ENCODE measurements around the gene DLK2. TPM values are rescaled to one million over a fixed set of nuclear protein-coding genes. Genes with fewer than 3 reads are reported as not detected.

DLK2 gene
- total RNA-seq, 1 donor from 2014 or later = not detected

DNA sequence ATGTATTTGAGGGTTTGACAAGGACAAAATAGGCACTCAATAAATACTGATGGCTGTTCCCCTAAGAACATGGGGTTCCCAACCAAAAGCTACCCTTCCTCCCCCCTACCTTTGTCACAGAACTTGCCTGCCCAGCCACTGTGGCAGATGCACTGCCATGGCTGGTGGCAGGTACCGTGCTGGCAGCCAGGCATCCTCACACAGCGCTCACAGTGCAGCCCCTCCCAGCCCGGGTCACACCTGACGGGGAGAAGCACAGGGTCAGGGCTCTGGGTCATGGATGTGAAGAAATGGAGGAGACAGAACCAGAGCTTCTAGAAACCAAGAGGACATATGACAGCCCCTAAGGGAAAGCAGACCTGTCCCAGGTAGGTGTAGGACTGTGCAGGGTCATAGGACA lies 2.5 kb downstream of the DLK2 start:
- Mint-ChIP-seq H3K27me3 (ENCODE audit: insufficient read depth, low read depth) (peaks cover 29% of the 10 kb centered on the region), H3K9me3 (no peaks in the 10 kb centered on the region), H3K27ac (no peak overlapping the region), H3K4me3 (no peak overlapping the region), H3K36me3 (peaks cover 1% of the 10 kb centered on the region), H3K4me1 (peaks cover 12% of the 10 kb centered on the region)
- no peak overlapping the region for H3K4me3 ChIP-seq
- no peak overlapping the region for H3K9ac ChIP-seq
- no peaks in the 10 kb centered on the region for H3K79me2 ChIP-seq (ENCODE audit: low read depth)
- TF ChIP-seq, protein P1, sequence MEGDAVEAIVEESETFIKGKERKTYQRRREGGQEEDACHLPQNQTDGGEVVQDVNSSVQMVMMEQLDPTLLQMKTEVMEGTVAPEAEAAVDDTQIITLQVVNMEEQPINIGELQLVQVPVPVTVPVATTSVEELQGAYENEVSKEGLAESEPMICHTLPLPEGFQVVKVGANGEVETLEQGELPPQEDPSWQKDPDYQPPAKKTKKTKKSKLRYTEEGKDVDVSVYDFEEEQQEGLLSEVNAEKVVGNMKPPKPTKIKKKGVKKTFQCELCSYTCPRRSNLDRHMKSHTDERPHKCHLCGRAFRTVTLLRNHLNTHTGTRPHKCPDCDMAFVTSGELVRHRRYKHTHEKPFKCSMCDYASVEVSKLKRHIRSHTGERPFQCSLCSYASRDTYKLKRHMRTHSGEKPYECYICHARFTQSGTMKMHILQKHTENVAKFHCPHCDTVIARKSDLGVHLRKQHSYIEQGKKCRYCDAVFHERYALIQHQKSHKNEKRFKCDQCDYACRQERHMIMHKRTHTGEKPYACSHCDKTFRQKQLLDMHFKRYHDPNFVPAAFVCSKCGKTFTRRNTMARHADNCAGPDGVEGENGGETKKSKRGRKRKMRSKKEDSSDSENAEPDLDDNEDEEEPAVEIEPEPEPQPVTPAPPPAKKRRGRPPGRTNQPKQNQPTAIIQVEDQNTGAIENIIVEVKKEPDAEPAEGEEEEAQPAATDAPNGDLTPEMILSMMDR (IDR thresholded peaks at IDR 0.05) = no peak
- TF ChIP-seq EZH2phosphoT487 (IDR thresholded peaks at IDR 0.05) (no peak), EZH2 (IDR thresholded peaks at IDR 0.05) (no peak)
- no peaks in the 10 kb centered on the region for H3K4me1 ChIP-seq
- H3K36me3 ChIP-seq = no peaks in the 10 kb centered on the region
- peaks cover 9% of the 10 kb centered on the region for H4K20me1 ChIP-seq (ENCODE audit: low read depth)
- peaks cover 40% of the 10 kb centered on the region for H3K27me3 ChIP-seq
- H2AFZ ChIP-seq (replicated peaks) = no peak overlapping the region
- H3K9me3 ChIP-seq (ENCODE audit: low read depth) = no peaks in the 10 kb centered on the region
- no peak overlapping the region for H3K27ac ChIP-seq
- peaks cover 29% of the 10 kb centered on the region for H3F3A ChIP-seq (ENCODE audit: low read depth)
- H3K4me2 ChIP-seq = no peak overlapping the region
- DNase-seq (ENCODE audit: low spot score) = no peak

DNA sequence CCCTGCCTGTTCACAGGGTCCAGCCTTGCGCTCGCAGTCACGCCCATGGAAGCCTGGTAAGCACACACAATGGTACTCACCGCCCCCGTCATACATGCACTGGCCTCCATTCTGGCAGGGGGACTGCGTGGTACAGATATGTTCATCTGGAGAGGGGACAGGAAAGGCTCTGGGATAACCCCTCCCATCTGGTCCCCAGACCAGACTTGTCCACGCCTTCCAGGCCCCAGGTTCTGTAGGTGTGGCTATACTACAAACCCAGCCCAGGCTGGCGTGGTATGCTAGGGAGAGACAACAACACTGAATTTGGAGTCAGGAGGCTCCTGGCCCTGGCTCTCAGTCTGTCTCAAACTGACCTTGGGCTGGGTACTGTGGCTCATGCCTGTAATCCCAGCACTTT lies 3.4 kb downstream of the DLK2 start:
- Mint-ChIP-seq H3K9me3 (no peaks in the 10 kb centered on the region), H3K27me3 (ENCODE audit: insufficient read depth, low read depth) (peaks cover 25% of the 10 kb centered on the region), H3K4me1 (peaks cover 12% of the 10 kb centered on the region), H3K36me3 (peaks cover 1% of the 10 kb centered on the region), H3K4me3 (no peak overlapping the region), H3K27ac (no peak overlapping the region)
- Histone ChIP-seq H3K27me3 (peaks cover 30% of the 10 kb centered on the region), H3K36me3 (no peaks in the 10 kb centered on the region), H2AFZ (replicated peaks) (no peak overlapping the region), H3K4me2 (no peak overlapping the region), H4K20me1 (ENCODE audit: low read depth) (peaks cover 9% of the 10 kb centered on the region), H3K9me3 (ENCODE audit: low read depth) (no peaks in the 10 kb centered on the region), H3K9ac (no peak overlapping the region), H3K4me3 (no peak overlapping the region), H3K79me2 (ENCODE audit: low read depth) (no peaks in the 10 kb centered on the region), H3K4me1 (no peaks in the 10 kb centered on the region), H3K27ac (no peak overlapping the region), H3F3A (ENCODE audit: low read depth) (peaks cover 27% of the 10 kb centered on the region)
- TF ChIP-seq EZH2 (IDR thresholded peaks at IDR 0.05) (no peak), EZH2phosphoT487 (IDR thresholded peaks at IDR 0.05) (no peak)
- TF ChIP-seq, protein P1 (IDR thresholded peaks at IDR 0.05) = no peak
- DNase-seq (ENCODE audit: low spot score) = no peak

- peaks cover 1% of the 10 kb centered on the region for H3K36me3 Mint-ChIP-seq
- H3K9ac ChIP-seq = no peak overlapping the region
- no peak for DNase-seq (ENCODE audit: low spot score)
These were observed 4.0 kb downstream of the DLK2 start for GRCh38 chr6:43451348-43451747.

More at GRCh38 chr6:43451348-43451747, 4.0 kb downstream of the DLK2 start:
- no peak for TF ChIP-seq EZH2phosphoT487 (IDR thresholded peaks at IDR 0.05)
- TF ChIP-seq, protein P1 (IDR thresholded peaks at IDR 0.05) = no peak
- no peak for TF ChIP-seq EZH2 (IDR thresholded peaks at IDR 0.05)
- H3K4me1 Mint-ChIP-seq = peaks cover 8% of the 10 kb centered on the region
- peaks cover 25% of the 10 kb centered on the region for H3K27me3 ChIP-seq
- H3K79me2 ChIP-seq (ENCODE audit: low read depth) = no peaks in the 10 kb centered on the region
- no peak overlapping the region for H3K4me2 ChIP-seq
- H3K4me3 ChIP-seq = no peak overlapping the region
- no peak overlapping the region for H2AFZ ChIP-seq (replicated peaks)
- no peaks in the 10 kb centered on the region for H3K9me3 ChIP-seq (ENCODE audit: low read depth)
- H3K27ac Mint-ChIP-seq = no peak overlapping the region
- peaks cover 19% of the 10 kb centered on the region for H3K27me3 Mint-ChIP-seq (ENCODE audit: insufficient read depth, low read depth)
- H3K36me3 ChIP-seq = no peaks in the 10 kb centered on the region
- peaks cover 21% of the 10 kb centered on the region for H3F3A ChIP-seq (ENCODE audit: low read depth)
- no peaks in the 10 kb centered on the region for H3K9me3 Mint-ChIP-seq
- no peak overlapping the region for H3K27ac ChIP-seq
- peaks cover 9% of the 10 kb centered on the region for H4K20me1 ChIP-seq (ENCODE audit: low read depth)
- H3K4me3 Mint-ChIP-seq = no peak overlapping the region
- no peaks in the 10 kb centered on the region for H3K4me1 ChIP-seq
